Left ventricle myocardium inferior (tissue), 1 donor: ENCODE data around the gene PCOLCE2. TPM values are rescaled to one million over a fixed set of nuclear protein-coding genes. Genes with fewer than 3 reads are reported as not detected.

Experiments
- DNase-seq: peaks from one replicate; pipeline ENCODE4 v3.0.0-alpha.2; 2020
- H3K27ac ChIP-seq: fragments of 200-600 bp; replicated peaks from 2 replicates; pipeline ENCODE4 v1.8.0; 2021
- H3K27me3 ChIP-seq: fragments of 200-600 bp; 2 replicates; pipeline ENCODE4 v1.8.0; 2021; ENCODE audit warnings: low read depth
- H3K36me3 ChIP-seq: fragments of 200-600 bp; 2 replicates; pipeline ENCODE4 v1.8.0; 2021
- H3K4me1 ChIP-seq: fragments of 200-600 bp; 2 replicates; pipeline ENCODE4 v1.8.0; 2021
- H3K4me3 ChIP-seq: fragments of 200-600 bp; 2 replicates; pipeline ENCODE4 v1.8.0; 2021; ENCODE audit warnings: mild to moderate bottlenecking, moderate library complexity
- H3K9me3 ChIP-seq: fragments of 200-600 bp; replicated peaks from 2 replicates; pipeline ENCODE4 v1.8.0; 2021
- intact Hi-C: fragments of 100-400 bp; cut with micrococcal nuclease; formaldehyde crosslinking; loops from one replicate; pipeline ENCODE4 v1.11.0; 2022
- total RNA-seq: library from RNA; stranded (reverse); fragmentation: NEBNext Ultra II Directional; extraction: Animal tissue kit (Norgen Biotek cat#: 25700); gene quantifications from one replicate; pipeline ENCODE4 v1.2.1, GENCODE V29; 2021
- TF ChIP-seq, protein P1 (sequence below): fragments of 200-600 bp; IDR thresholded peaks from 2 replicates; pipeline ENCODE4 v1.8.0; 2021; ENCODE audit warnings: antibody characterized with exemption, mild to moderate bottlenecking, borderline replicate concordance
- donor health status: DM: no; HTN: yes; CAD: no; lungs with severe emphysema.

Gene PCOLCE2
- total RNA-seq, 1 donor from 2014 or later = 74.3 TPM

DNA sequence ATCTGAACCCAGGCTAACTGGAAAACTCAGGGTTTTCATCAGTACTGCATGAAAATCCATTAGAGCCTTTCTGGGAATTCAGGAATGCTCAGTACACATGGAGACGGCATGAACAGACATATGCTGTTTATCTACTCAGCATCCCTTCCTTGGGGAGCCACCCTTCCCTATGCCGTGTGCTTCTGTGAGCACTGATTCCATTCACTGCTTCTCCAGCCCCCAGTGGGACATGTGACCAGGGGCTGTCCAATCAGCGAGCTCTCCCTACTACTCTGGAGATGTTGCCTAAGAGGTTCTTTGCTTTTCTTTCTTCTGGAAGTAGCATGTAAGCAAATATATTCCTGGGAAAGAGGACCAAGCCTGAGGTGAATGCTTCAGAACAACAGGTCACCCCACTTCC is 5.6 kb upstream of the PCOLCE2 start:
- intact Hi-C loops = no loop called here
- H3K36me3 ChIP-seq = no peaks in the 10 kb centered on the region
- TF ChIP-seq, protein P1, sequence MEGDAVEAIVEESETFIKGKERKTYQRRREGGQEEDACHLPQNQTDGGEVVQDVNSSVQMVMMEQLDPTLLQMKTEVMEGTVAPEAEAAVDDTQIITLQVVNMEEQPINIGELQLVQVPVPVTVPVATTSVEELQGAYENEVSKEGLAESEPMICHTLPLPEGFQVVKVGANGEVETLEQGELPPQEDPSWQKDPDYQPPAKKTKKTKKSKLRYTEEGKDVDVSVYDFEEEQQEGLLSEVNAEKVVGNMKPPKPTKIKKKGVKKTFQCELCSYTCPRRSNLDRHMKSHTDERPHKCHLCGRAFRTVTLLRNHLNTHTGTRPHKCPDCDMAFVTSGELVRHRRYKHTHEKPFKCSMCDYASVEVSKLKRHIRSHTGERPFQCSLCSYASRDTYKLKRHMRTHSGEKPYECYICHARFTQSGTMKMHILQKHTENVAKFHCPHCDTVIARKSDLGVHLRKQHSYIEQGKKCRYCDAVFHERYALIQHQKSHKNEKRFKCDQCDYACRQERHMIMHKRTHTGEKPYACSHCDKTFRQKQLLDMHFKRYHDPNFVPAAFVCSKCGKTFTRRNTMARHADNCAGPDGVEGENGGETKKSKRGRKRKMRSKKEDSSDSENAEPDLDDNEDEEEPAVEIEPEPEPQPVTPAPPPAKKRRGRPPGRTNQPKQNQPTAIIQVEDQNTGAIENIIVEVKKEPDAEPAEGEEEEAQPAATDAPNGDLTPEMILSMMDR = no peak
- H3K27ac ChIP-seq = no peak overlapping the region
- no peak overlapping the region for H3K4me3 ChIP-seq
- peaks cover 8% of the 10 kb centered on the region for H3K27me3 ChIP-seq
- H3K4me1 ChIP-seq = peaks cover 11% of the 10 kb centered on the region
- DNase-seq = no peak
- no peaks in the 10 kb centered on the region for H3K9me3 ChIP-seq

DNA sequence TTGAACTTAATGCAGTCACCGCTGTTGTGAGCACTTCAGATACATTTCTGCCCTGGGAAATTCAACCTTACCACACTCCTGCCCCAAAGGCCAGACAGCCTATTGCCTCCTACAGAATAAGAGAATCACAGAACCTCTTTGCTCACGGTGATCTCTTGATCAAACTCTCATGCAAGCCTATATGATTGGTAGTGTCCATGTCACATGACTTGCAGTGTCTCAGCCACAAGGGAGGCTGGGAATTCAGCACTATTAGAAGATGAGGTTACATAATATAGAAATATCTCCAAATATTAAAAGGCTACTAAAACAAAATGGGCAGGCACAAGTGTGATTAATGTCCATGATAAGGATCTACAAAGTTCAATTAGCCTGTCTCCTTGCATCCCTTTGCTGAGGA is 3.8 kb upstream of the PCOLCE2 start:
- peaks cover 22% of the 10 kb centered on the region for H3K27me3 ChIP-seq
- TF ChIP-seq, protein P1 = no peak
- H3K4me1 ChIP-seq = peaks cover 19% of the 10 kb centered on the region

DNA sequence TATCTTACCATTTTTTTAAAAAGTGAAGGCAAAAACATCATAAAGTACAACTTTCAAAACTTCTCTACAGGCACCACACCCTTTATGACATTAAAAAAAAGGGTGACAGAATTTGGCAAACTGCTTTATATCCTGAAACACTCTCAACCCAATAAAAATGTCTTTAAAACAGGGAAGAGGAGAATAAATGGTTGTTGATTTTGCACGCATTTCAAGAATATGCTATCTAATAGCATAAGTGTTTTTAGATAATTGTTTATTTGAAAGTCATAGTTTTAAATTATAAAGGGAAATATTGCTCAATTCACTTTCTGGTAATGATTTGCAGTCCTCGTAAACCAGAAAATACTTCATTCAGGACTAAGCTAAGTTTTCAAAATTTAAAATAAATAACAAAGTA is 1.7 kb upstream of the PCOLCE2 start:
- TF ChIP-seq, protein P1 = no peak
- H3K9me3 ChIP-seq = no peaks in the 10 kb centered on the region
- H3K36me3 ChIP-seq = no peaks in the 10 kb centered on the region
- intact Hi-C loops = no loop called here
- H3K27ac ChIP-seq = peak overlapping the region; percentile 4
- no peak overlapping the region for H3K4me3 ChIP-seq
- no peak for DNase-seq
- H3K27me3 ChIP-seq = peaks cover 22% of the 10 kb centered on the region
- peaks cover 30% of the 10 kb centered on the region for H3K4me1 ChIP-seq

More for the DNA sequence above, 3.8 kb upstream of the PCOLCE2 start:
- Histone ChIP-seq H3K9me3 (no peaks in the 10 kb centered on the region), H3K27ac (no peak overlapping the region), H3K36me3 (no peaks in the 10 kb centered on the region), H3K4me3 (no peak overlapping the region)
- intact Hi-C loops = no loop called here
- no peak for DNase-seq

DNA sequence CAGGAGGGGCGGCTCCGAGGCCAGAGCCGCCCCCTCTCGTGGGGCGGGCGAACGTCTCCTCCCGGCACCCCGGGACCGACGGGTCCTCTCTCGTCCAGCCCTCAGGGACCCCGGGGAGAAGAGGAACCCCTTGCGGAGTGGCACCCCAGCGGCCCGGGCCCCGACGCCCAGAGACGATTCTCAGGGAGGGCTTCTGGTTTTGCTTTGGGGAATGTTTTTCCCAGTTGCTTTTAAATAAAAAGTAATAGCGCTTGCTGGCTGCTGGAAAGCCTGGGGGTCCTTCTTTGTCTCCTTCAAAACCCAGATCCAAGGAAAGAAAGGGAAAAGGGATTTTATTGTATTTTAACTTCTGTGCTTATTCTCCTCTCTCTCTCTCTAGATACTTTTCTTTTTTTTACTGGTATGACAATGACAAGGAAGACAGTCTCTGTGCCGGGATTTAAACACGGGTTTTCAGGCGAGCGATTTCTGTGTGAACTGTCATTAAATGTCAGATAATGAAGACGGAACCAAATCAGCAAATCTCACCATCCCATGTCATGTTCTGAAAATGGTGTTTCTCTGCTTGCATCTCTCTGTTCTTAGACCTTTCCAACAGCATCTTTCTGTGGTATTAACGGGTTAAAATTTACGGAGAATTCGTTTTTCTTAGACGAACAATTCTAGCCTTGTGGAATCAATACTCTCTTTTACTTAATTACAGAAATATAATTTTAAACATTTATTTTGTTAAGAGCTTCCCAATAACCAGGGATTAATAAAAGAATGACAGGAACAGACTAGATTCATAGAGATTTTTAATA is 530 bp upstream of the PCOLCE2 start:
- no peak for DNase-seq
- Histone ChIP-seq H3K27me3 (peaks cover 22% of the 10 kb centered on the region), H3K4me3 (peak overlapping the region; percentile 76), H3K36me3 (no peaks in the 10 kb centered on the region), H3K4me1 (peaks cover 33% of the 10 kb centered on the region), H3K27ac (peak overlapping the region; percentile 74), H3K9me3 (no peaks in the 10 kb centered on the region)
- intact Hi-C loops = no loop called here
- TF ChIP-seq, protein P1 = no peak

DNA sequence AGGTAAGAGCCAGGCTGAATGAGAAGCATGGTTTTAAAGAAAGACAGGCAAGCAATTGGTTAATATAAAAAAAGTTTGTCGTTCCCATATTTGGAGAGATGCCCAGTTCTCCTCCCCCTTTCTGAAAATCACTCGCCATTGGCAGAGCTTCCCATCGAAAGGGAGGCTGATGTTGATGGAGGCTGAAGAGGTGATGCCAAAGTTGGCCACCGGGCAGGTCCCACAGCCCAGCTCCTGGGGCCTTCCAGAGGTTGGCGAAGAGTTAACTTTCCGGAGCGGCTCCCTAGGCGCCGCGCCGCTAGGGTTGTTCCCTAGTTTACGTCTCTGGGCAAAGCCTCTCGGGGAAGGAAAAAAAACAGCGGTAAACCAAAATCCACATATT is 793 bp downstream of the PCOLCE2 start:
- intact Hi-C loops = no loop called here
- Histone ChIP-seq H3K4me3 (peak overlapping the region; percentile 76), H3K27me3 (peaks cover 22% of the 10 kb centered on the region), H3K27ac (peak overlapping the region; percentile 74), H3K4me1 (peaks cover 33% of the 10 kb centered on the region), H3K9me3 (no peaks in the 10 kb centered on the region), H3K36me3 (no peaks in the 10 kb centered on the region)
- peak; percentile 29 for DNase-seq
- TF ChIP-seq, protein P1 = no peak
